Measurements from ENCODE around the gene TOR2A. TPM values are rescaled to one million over a fixed set of nuclear protein-coding genes. Genes with fewer than 3 reads are reported as not detected.

The TOR2A gene
- total RNA-seq, 1 donor from 2014 or later: 13.0 TPM

DNA sequence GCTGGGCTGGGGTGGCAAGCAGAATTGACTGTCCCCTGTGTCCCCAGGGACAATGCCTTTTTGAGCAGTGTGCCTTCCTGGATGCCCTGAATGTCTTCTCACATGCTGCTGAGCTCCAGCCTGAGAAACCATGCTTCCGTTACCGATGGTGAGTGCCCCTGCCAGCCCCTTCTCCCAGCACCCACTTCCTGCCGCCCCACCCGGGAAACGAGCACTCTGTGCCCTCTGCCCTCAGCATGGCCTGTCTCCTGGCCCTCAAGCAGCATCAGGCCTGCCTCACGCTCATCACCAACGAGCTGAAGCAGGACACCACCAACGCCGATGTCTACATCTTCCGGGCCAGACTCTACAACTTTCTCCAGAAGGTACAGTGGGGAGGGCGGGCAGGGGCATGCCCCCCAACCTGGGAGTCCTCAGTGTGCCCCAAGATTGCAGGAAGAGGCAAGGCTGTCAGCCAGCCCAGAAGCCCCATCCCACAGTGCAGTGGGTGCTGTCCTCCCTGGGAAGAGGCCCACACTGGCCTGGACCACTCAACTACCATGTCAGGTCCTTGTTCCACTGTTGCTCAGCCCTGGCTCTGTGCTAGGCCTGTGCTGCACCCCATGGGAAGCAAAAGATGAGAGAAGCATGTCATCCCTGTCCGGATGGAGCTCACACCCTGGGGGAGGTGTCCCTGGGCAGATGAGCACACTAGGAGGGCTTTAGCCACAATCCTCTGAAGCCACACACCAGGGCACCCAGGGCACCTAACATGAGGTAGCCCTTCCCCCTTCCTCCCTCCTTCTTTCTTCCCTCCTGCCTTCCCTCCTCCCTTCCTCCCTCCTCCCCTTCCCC is 14.8 kb downstream of the TOR2A start:
- no peak overlapping the region for H3K4me3 ChIP-seq (ENCODE audit: low read depth, low read length)
- TF ChIP-seq, protein P1, sequence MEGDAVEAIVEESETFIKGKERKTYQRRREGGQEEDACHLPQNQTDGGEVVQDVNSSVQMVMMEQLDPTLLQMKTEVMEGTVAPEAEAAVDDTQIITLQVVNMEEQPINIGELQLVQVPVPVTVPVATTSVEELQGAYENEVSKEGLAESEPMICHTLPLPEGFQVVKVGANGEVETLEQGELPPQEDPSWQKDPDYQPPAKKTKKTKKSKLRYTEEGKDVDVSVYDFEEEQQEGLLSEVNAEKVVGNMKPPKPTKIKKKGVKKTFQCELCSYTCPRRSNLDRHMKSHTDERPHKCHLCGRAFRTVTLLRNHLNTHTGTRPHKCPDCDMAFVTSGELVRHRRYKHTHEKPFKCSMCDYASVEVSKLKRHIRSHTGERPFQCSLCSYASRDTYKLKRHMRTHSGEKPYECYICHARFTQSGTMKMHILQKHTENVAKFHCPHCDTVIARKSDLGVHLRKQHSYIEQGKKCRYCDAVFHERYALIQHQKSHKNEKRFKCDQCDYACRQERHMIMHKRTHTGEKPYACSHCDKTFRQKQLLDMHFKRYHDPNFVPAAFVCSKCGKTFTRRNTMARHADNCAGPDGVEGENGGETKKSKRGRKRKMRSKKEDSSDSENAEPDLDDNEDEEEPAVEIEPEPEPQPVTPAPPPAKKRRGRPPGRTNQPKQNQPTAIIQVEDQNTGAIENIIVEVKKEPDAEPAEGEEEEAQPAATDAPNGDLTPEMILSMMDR (conservative IDR thresholded peaks at IDR 0.05; ENCODE audit: low read depth, low read length): no peak
- no peak for DNase-seq (ENCODE audit: low read depth)

GRCh38 chr9:127717766-127718165 is 17.3 kb downstream of the TOR2A start:
- H3K4me3 ChIP-seq (ENCODE audit: low read depth, low read length): no peak overlapping the region
- DNase-seq (ENCODE audit: low read depth): no peak
- TF ChIP-seq, protein P1 (conservative IDR thresholded peaks at IDR 0.05; ENCODE audit: low read depth, low read length): no peak

- TF ChIP-seq, protein P1 (conservative IDR thresholded peaks at IDR 0.05; ENCODE audit: low read depth, low read length): no peak
- no peak for DNase-seq (ENCODE audit: low read depth)
- H3K4me3 ChIP-seq (ENCODE audit: low read depth, low read length): peak overlapping the region; percentile 98
Observed at GRCh38 chr9:127716412-127716811, 18.7 kb downstream of the TOR2A start.

GRCh38 chr9:127715470-127716337 is 19.4 kb downstream of the TOR2A start, which contains the start of the genes PTRH1 and TTC16:
TSS of gene PTRH1 (minus strand) at chr9:127715663. CDS start at chr9:127715639, 24 bp downstream.
TSS of gene TTC16 (plus strand) at chr9:127716079. CDS start at chr9:127716146, 67 bp downstream.
- no peak for DNase-seq (ENCODE audit: low read depth)
- peak within 1 kb of the TSS; percentile 98 for H3K4me3 ChIP-seq (ENCODE audit: low read depth, low read length)
- TF ChIP-seq, protein P1 (conservative IDR thresholded peaks at IDR 0.05; ENCODE audit: low read depth, low read length): no peak

GRCh38 chr9:127714951-127715469 is 20.1 kb downstream of the TOR2A start:
- peak overlapping the region; percentile 98 for H3K4me3 ChIP-seq (ENCODE audit: low read depth, low read length)
- TF ChIP-seq, protein P1 (conservative IDR thresholded peaks at IDR 0.05; ENCODE audit: low read depth, low read length): no peak
- DNase-seq (ENCODE audit: low read depth): no peak

GRCh38 chr9:127714020-127714750 is 20.9 kb downstream of the TOR2A start:
- TF ChIP-seq, protein P1 (conservative IDR thresholded peaks at IDR 0.05; ENCODE audit: low read depth, low read length): no peak
- no peak for DNase-seq (ENCODE audit: low read depth)
- peak overlapping the region; percentile 98 for H3K4me3 ChIP-seq (ENCODE audit: low read depth, low read length)
